MM.1S (cell line): ENCODE data around the gene NAA35.
"Not testable (repeated sequence)": the region's sequence is repeated elsewhere in the genome, so short reads cannot be mapped to it uniquely, and the experiment has no call there.

Source experiments
- DNase-seq: peaks from one replicate; pipeline ENCODE4 v3.0.0-alpha.2; 2015
- H2AFZ ChIP-seq: fragments of 300-600 bp; sonication (generic); 2 replicates; pipeline ENCODE4 v1.6.0; 2016; ENCODE audit warnings: antibody characterized with exemption, low read length
- H3F3A ChIP-seq: fragments of 300-600 bp; sonication (generic); 2 replicates; pipeline ENCODE4 v1.6.1; 2016; ENCODE audit warnings: mild to moderate bottlenecking, antibody characterized with exemption, low read length, moderate library complexity, mixed read lengths; ENCODE audit not compliant: insufficient read depth
- H3K27ac ChIP-seq: fragments of 300-600 bp; sonication (generic); 2 replicates; pipeline ENCODE4 v1.5.1; 2016; ENCODE audit warnings: mild to moderate bottlenecking, low read length
- H3K27me3 ChIP-seq: fragments of 300-600 bp; sonication (generic); replicated peaks from 2 replicates; pipeline ENCODE4 v1.6.0; 2016; ENCODE audit warnings: low read length; ENCODE audit not compliant: insufficient read depth
- H3K36me3 ChIP-seq: fragments of 300-600 bp; sonication (generic); replicated peaks from 2 replicates; pipeline ENCODE4 v1.6.1; 2016; ENCODE audit warnings: mild to moderate bottlenecking, low read length, mixed read lengths; ENCODE audit not compliant: insufficient read depth
- H3K4me1 ChIP-seq: fragments of 300-600 bp; sonication (generic); 2 replicates; pipeline ENCODE4 v1.6.1; 2016; ENCODE audit warnings: low read length, mixed read lengths
- H3K4me2 ChIP-seq: fragments of 300-600 bp; sonication (generic); 2 replicates; pipeline ENCODE4 v1.6.0; 2016; ENCODE audit warnings: low read depth, low read length
- H3K4me3 ChIP-seq: fragments of 300-600 bp; sonication (generic); 2 replicates; pipeline ENCODE4 v1.5.1; 2016; ENCODE audit warnings: low read length, mixed read lengths
- H3K79me2 ChIP-seq: fragments of 300-600 bp; sonication (generic); 2 replicates; pipeline ENCODE4 v1.6.1; 2016; ENCODE audit warnings: mixed run types, low read length, mixed read lengths
- H3K9ac ChIP-seq: fragments of 300-600 bp; sonication (generic); 2 replicates; pipeline ENCODE4 v1.6.1; 2016; ENCODE audit warnings: low read length, mixed read lengths
- H3K9me2 ChIP-seq: fragments of 300-600 bp; sonication (generic); replicated peaks from 2 replicates; pipeline ENCODE4 v1.6.1; 2016; ENCODE audit warnings: mild to moderate bottlenecking, low read length, mixed read lengths; ENCODE audit not compliant: insufficient read depth
- H3K9me3 ChIP-seq: fragments of 300-600 bp; sonication (generic); replicated peaks from 2 replicates; pipeline ENCODE4 v1.6.1; 2016; ENCODE audit warnings: mild to moderate bottlenecking, low read length, mixed read lengths; ENCODE audit not compliant: insufficient read depth
- H4K20me1 ChIP-seq: fragments of 300-600 bp; sonication (generic); 2 replicates; pipeline ENCODE4 v1.6.1; 2016; ENCODE audit warnings: mild to moderate bottlenecking, low read length, moderate library complexity, mixed read lengths; ENCODE audit not compliant: insufficient read depth
- EZH2 ChIP-seq: fragments of 300-600 bp; sonication (generic); optimal IDR thresholded peaks from 2 replicates; pipeline ENCODE3; 2017; ENCODE audit warnings: low read depth, mild to moderate bottlenecking, antibody characterized with exemption, low read length, mixed read lengths
- EZH2phosphoT487 ChIP-seq: fragments of 300-600 bp; sonication (generic); IDR thresholded peaks from 2 replicates; pipeline ENCODE4 v1.6.1; 2018; ENCODE audit warnings: antibody characterized with exemption, low read length
- TF ChIP-seq, protein P1 (sequence below): fragments of 300-600 bp; sonication (generic); IDR thresholded peaks from 2 replicates; pipeline ENCODE4 v1.5.1; 2016; ENCODE audit warnings: antibody characterized with exemption, low read length, mixed read lengths

NAA35 gene

DNA sequence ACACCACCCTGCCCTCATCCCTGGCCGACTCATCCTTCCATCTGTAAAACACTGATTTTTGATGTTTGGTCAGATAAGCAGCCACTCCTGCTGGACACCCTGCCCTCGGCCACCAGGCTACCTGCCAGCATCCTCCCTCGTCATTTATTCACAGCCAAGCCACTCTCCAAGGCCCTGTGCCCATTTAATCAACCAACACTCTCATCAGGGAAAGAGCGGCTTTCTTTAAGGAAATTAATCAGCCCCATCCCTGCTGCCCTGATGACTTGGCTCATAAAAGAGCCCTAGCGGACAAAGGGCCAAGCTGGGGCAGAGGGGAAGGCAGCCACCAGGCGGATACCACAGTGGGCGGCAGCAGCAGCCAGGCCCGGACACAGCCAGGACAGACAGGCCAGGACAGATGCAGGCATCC, 106.0 kb downstream of the NAA35 start:
- Histone ChIP-seq H3K27ac (no peak overlapping the region), H3K9me2 (no peaks in the 10 kb centered on the region), H3K9ac (no peak overlapping the region), H3K4me1 (no peaks in the 10 kb centered on the region), H3K79me2 (no peaks in the 10 kb centered on the region), H3K27me3 (no peaks in the 10 kb centered on the region), H3K9me3 (no peaks in the 10 kb centered on the region), H3K4me2 (no peak overlapping the region), H2AFZ (no peak overlapping the region), H3F3A (no peaks in the 10 kb centered on the region), H3K36me3 (no peaks in the 10 kb centered on the region), H4K20me1 (no peaks in the 10 kb centered on the region), H3K4me3 (no peak overlapping the region)
- TF ChIP-seq EZH2 (no peak), EZH2phosphoT487 (no peak)
- TF ChIP-seq, protein P1, sequence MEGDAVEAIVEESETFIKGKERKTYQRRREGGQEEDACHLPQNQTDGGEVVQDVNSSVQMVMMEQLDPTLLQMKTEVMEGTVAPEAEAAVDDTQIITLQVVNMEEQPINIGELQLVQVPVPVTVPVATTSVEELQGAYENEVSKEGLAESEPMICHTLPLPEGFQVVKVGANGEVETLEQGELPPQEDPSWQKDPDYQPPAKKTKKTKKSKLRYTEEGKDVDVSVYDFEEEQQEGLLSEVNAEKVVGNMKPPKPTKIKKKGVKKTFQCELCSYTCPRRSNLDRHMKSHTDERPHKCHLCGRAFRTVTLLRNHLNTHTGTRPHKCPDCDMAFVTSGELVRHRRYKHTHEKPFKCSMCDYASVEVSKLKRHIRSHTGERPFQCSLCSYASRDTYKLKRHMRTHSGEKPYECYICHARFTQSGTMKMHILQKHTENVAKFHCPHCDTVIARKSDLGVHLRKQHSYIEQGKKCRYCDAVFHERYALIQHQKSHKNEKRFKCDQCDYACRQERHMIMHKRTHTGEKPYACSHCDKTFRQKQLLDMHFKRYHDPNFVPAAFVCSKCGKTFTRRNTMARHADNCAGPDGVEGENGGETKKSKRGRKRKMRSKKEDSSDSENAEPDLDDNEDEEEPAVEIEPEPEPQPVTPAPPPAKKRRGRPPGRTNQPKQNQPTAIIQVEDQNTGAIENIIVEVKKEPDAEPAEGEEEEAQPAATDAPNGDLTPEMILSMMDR, result no peak
- no peak for DNase-seq

DNA sequence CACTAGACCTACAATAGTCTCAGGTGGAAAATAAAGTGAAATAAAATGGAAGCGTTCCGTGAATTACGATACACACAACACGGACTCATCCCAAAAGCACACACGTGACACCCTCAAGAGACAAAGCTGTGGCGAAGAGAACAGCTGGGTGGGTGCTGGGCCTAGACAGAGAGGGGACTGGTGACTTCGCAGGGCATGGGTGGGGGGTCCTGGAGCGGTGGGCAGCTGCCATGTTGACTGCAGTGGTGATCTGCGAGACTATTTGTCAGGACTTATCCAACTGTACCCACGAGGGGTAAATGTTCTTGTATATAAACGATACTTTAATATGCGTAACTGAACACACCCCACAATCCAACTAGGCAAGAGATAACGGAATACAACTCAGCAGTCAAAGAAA, 106.4 kb downstream of the NAA35 start:
- Histone ChIP-seq H2AFZ (no peak overlapping the region), H3K9ac (no peak overlapping the region), H3K9me2 (no peaks in the 10 kb centered on the region), H3K27me3 (no peaks in the 10 kb centered on the region), H3K9me3 (no peaks in the 10 kb centered on the region), H4K20me1 (no peaks in the 10 kb centered on the region), H3F3A (no peaks in the 10 kb centered on the region), H3K4me3 (no peak overlapping the region), H3K79me2 (no peaks in the 10 kb centered on the region), H3K36me3 (no peaks in the 10 kb centered on the region), H3K4me2 (no peak overlapping the region), H3K4me1 (no peaks in the 10 kb centered on the region), H3K27ac (no peak overlapping the region)
- no peak for DNase-seq
- TF ChIP-seq EZH2phosphoT487 (no peak), EZH2 (no peak)
- TF ChIP-seq, protein P1, result no peak

DNA sequence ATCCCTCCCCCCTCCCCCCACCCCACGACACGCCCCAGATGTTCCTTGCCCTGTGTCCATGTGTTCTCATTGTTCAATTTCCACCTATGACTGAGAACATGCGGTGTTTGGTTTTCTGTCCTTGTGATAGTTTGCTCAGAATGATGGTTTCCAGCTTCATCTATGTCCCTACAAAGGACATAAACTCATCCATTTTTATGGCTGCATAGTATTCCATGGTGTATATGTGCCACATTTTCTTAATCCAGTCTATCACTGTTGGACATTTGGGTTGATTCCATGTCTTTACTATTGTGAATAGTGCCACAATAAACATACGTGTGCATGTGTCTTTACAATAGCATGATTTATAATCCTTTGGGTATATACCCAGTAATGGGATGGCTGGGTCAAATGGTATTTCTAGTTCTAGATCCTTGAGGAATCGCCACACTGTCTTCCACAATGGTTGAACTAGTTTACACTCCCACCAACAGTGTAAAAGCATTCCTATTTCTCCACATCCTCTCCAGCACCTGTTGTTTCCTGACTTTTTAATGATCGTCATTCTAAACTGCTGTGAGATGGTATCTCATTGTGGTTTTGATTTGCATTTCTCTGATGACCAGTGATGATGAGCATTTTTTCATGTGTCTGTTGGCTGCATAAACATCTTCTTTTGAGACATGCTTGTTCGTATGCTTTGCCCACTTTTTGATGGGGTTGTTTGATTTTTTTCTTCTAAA, 107.2 kb downstream of the NAA35 start:
- H3K4me1 ChIP-seq, H3K4me2 ChIP-seq, H3K9ac ChIP-seq, H4K20me1 ChIP-seq, H3K27me3 ChIP-seq, H3K36me3 ChIP-seq, H3K79me2 ChIP-seq, DNase-seq, H2AFZ ChIP-seq, H3K27ac ChIP-seq, H3F3A ChIP-seq, H3K4me3 ChIP-seq, H3K9me2 ChIP-seq, H3K9me3 ChIP-seq: not testable (repeated sequence)
